WTC11 (cell line): ENCODE data around the gene OPTN. TPM values are rescaled to one million over a fixed set of nuclear protein-coding genes. Genes with fewer than 3 reads are reported as not detected.

Experiments used
- ATAC-seq: fragments of 200-7000 bp; cut with Tn5 transposase; 2 replicates; pipeline ENCODE4 v1.10.0; 2021; ENCODE audit warnings: mild to moderate bottlenecking, moderate library complexity
- CTCF ChIA-PET: fragments of 300-600 bp; sonication (Branson Sonifier 250); formaldehyde crosslinking; loops from one replicate; lab custom pipeline; 2021; ENCODE audit warnings: antibody characterized with exemption; lab: Charles Lee
- POLR2A ChIA-PET: fragments of 350-600 bp; sonication (Branson Sonifier 250); formaldehyde crosslinking; loops from one replicate; lab custom pipeline; 2021; ENCODE audit warnings: antibody characterized with exemption; lab: Charles Lee
- DNase-seq: peaks from one replicate; pipeline ENCODE4 v3.0.0; 2021; ENCODE audit warnings: low spot score
- H3K27ac Mint-ChIP-seq: 2 replicates; pipeline ENCODE4 v1.8.0; 2021; ENCODE audit warnings: mixed read lengths
- H3K27me3 Mint-ChIP-seq: 2 replicates; pipeline ENCODE4 v1.8.0; 2021; ENCODE audit warnings: low read depth, mild to moderate bottlenecking, moderate library complexity, mixed read lengths
- H3K36me3 Mint-ChIP-seq: 2 replicates; pipeline ENCODE4 v1.8.0; 2021; ENCODE audit warnings: mixed read lengths
- H3K4me1 Mint-ChIP-seq: 2 replicates; pipeline ENCODE4 v1.8.0; 2022; ENCODE audit warnings: mixed read lengths
- H3K4me3 Mint-ChIP-seq: 2 replicates; pipeline ENCODE4 v1.8.0; 2021; ENCODE audit warnings: mild to moderate bottlenecking, moderate library complexity, mixed read lengths
- H3K9me3 Mint-ChIP-seq: 2 replicates; pipeline ENCODE4 v1.8.0; 2021; ENCODE audit warnings: mixed read lengths
- AFF4 ChIP-seq: sonication (generic); formaldehyde crosslinking; IDR thresholded peaks from 2 replicates; pipeline ENCODE4 v1.8.1; 2023; ENCODE audit warnings: mild to moderate bottlenecking, missing genetic modification reagents, borderline replicate concordance
- AR ChIP-seq: fragments of 250-450 bp; sonication (Bioruptor Pico); IDR thresholded peaks from 2 replicates; pipeline ENCODE4 v1.9.0; 2021; ENCODE audit warnings: mild to moderate bottlenecking
- CREB1 ChIP-seq: sonication (generic); formaldehyde crosslinking; IDR thresholded peaks from 2 replicates; pipeline ENCODE4 v1.8.0; 2023; ENCODE audit warnings: mild to moderate bottlenecking, missing genetic modification reagents
- E2F4 ChIP-seq: sonication (generic); formaldehyde crosslinking; IDR thresholded peaks from 2 replicates; pipeline ENCODE4 v1.8.1; 2022; ENCODE audit warnings: low read depth, mild to moderate bottlenecking, moderate library complexity, missing genetic modification reagents, borderline replicate concordance
- ELF4 ChIP-seq: sonication (generic); formaldehyde crosslinking; IDR thresholded peaks from 2 replicates; pipeline ENCODE4 v1.8.1; 2022; ENCODE audit warnings: low read depth, mild to moderate bottlenecking, moderate library complexity, missing genetic modification reagents
- IRF2 ChIP-seq: sonication (generic); formaldehyde crosslinking; IDR thresholded peaks from 2 replicates; pipeline ENCODE4 v1.8.0; 2022; ENCODE audit warnings: low read depth, missing genetic modification reagents, borderline replicate concordance
- JUN ChIP-seq: sonication (generic); formaldehyde crosslinking; IDR thresholded peaks from 2 replicates; pipeline ENCODE4 v1.8.0; 2023; ENCODE audit warnings: mild to moderate bottlenecking, missing genetic modification reagents
- KAT7 ChIP-seq: sonication (generic); formaldehyde crosslinking; IDR thresholded peaks from 2 replicates; pipeline ENCODE4 v1.8.1; 2023; ENCODE audit warnings: missing genetic modification reagents, mild to moderate bottlenecking, borderline replicate concordance
- MAX ChIP-seq: sonication (generic); formaldehyde crosslinking; IDR thresholded peaks from 2 replicates; pipeline ENCODE4 v1.8.0; 2022; ENCODE audit warnings: mild to moderate bottlenecking, missing genetic modification reagents
- MXD4 ChIP-seq: fragments of 250-450 bp; sonication (Bioruptor Pico); IDR thresholded peaks from 2 replicates; pipeline ENCODE4 v1.8.0; 2021; ENCODE audit warnings: mild to moderate bottlenecking, moderate library complexity, borderline replicate concordance
- NFYB ChIP-seq: sonication (generic); formaldehyde crosslinking; conservative IDR thresholded peaks from 2 replicates; pipeline ENCODE4 v1.8.0; 2022; ENCODE audit warnings: low read depth, missing genetic modification reagents
- SMAD4 ChIP-seq: sonication (generic); formaldehyde crosslinking; IDR thresholded peaks from 2 replicates; pipeline ENCODE4 v1.8.0; 2022; ENCODE audit warnings: mild to moderate bottlenecking, missing genetic modification reagents
- TEAD4 ChIP-seq: sonication (generic); formaldehyde crosslinking; IDR thresholded peaks from 2 replicates; pipeline ENCODE4 v1.8.0; 2022; ENCODE audit warnings: mild to moderate bottlenecking, missing genetic modification reagents
- USF2 ChIP-seq: sonication (generic); formaldehyde crosslinking; IDR thresholded peaks from 2 replicates; pipeline ENCODE4 v1.8.1; 2023; ENCODE audit warnings: mild to moderate bottlenecking, missing genetic modification reagents, moderate library complexity
- ZMAT4 ChIP-seq: fragments of 250-450 bp; sonication (Bioruptor Pico); IDR thresholded peaks from 2 replicates; pipeline ENCODE4 v1.9.0; 2021; ENCODE audit warnings: mild to moderate bottlenecking
- ZNF138 ChIP-seq: sonication (generic); formaldehyde crosslinking; conservative IDR thresholded peaks from 2 replicates; pipeline ENCODE4 v1.8.1; 2022; ENCODE audit warnings: mild to moderate bottlenecking, moderate library complexity, missing genetic modification reagents
- ZNF263 ChIP-seq: sonication (generic); formaldehyde crosslinking; IDR thresholded peaks from 2 replicates; pipeline ENCODE4 v1.8.1; 2022; ENCODE audit warnings: low read depth, mild to moderate bottlenecking, moderate library complexity, missing genetic modification reagents
- ZNF281 ChIP-seq: sonication (generic); formaldehyde crosslinking; IDR thresholded peaks from 2 replicates; pipeline ENCODE4 v1.8.0; 2023; ENCODE audit warnings: mild to moderate bottlenecking, missing genetic modification reagents
- ZNF423 ChIP-seq: fragments of 250-450 bp; sonication (Bioruptor Pico); IDR thresholded peaks from 2 replicates; pipeline ENCODE4 v2.1.2; 2022; ENCODE audit warnings: mild to moderate bottlenecking, moderate library complexity
- ZNF512 ChIP-seq: sonication (generic); formaldehyde crosslinking; IDR thresholded peaks from 2 replicates; pipeline ENCODE4 v1.8.1; 2022; ENCODE audit warnings: missing genetic modification reagents, borderline replicate concordance
- total RNA-seq: library from RNA; stranded (reverse); gene quantifications from 3 replicates; pipeline ENCODE4 v1.2.3, GENCODE V29; 2021

Gene OPTN
- total RNA-seq, 1 experiment from 2014 or later, result 44.3 TPM

GRCh38 chr10:13180788-13181187 lies 80.8 kb downstream of the OPTN start:
- H3K4me1 Mint-ChIP-seq, result no peaks in the 10 kb centered on the region
- peaks cover 89% of the 10 kb centered on the region for H3K36me3 Mint-ChIP-seq
- CTCF ChIA-PET, result no interaction called here
- H3K27me3 Mint-ChIP-seq, result no peaks in the 10 kb centered on the region
- no peak overlapping the region for H3K27ac Mint-ChIP-seq
- H3K4me3 Mint-ChIP-seq, result no peak overlapping the region
- ATAC-seq, result no peak
- no peak for DNase-seq
- no peaks in the 10 kb centered on the region for H3K9me3 Mint-ChIP-seq
- no peak for TF ChIP-seq ELF4 (CRISPR knock-in tag)
- no peak for TF ChIP-seq ZNF423 (CRISPR knock-in tag)
- TF ChIP-seq ZNF138 (CRISPR knock-in tag), result no peak
- TF ChIP-seq ZNF263 (CRISPR knock-in tag), result no peak
- no peak for TF ChIP-seq AR (CRISPR knock-in tag)
- TF ChIP-seq ZNF281 (CRISPR knock-in tag), result no peak
- POLR2A ChIA-PET, result no interaction called here

- Mint-ChIP-seq H3K4me3 (no peak overlapping the region), H3K9me3 (peaks cover 12% of the 10 kb centered on the region), H3K36me3 (peaks cover 96% of the 10 kb centered on the region), H3K27me3 (no peaks in the 10 kb centered on the region), H3K4me1 (no peaks in the 10 kb centered on the region), H3K27ac (no peak overlapping the region)
- POLR2A ChIA-PET, result no interaction called here
- no peak for DNase-seq
- CTCF ChIA-PET, result no interaction called here
- ATAC-seq, result no peak
- TF ChIP-seq JUN (CRISPR knock-in tag) (no peak), AFF4 (no peak), ELF4 (CRISPR knock-in tag) (no peak), CREB1 (CRISPR knock-in tag) (no peak), ZMAT4 (CRISPR knock-in tag) (no peak), SMAD4 (CRISPR knock-in tag) (no peak), MAX (CRISPR knock-in tag) (no peak), KAT7 (CRISPR knock-in tag) (no peak), USF2 (CRISPR knock-in tag) (no peak), IRF2 (CRISPR knock-in tag) (no peak), E2F4 (CRISPR knock-in tag) (no peak), NFYB (no peak), ZNF512 (CRISPR knock-in tag) (no peak), MXD4 (CRISPR knock-in tag) (no peak), TEAD4 (no peak)
Measured at GRCh38 chr10:13182424-13182823, 82.5 kb downstream of the OPTN start.
